GM12892 (cell line): ENCODE data around the gene BAIAP2L2.

Experiments
- POLR2A ChIP-seq: IDR thresholded peaks from 2 replicates; pipeline ENCODE4 v1.6.1; 2011; ENCODE audit warnings: low read depth, low read length, control low read depth
- TAF1 ChIP-seq: IDR thresholded peaks from 2 replicates; pipeline ENCODE4 v1.6.1; 2011; ENCODE audit warnings: low read depth, mild to moderate bottlenecking, control low read depth, low read length, borderline replicate concordance

- TF ChIP-seq POLR2A (no peak), TAF1 (no peak)
Measured at GRCh38 chr22:38097557-38098409, 12.7 kb downstream of the BAIAP2L2 start.
